Parathyroid adenoma (tissue), 2 donors: ENCODE results near the gene RNASE12.
"Not testable (repeated sequence)": the region's sequence is repeated elsewhere in the genome, so short reads cannot be mapped to it uniquely, and the experiment has no call there.

Experiments used
- H2AFZ ChIP-seq: fragments of 300-600 bp; sonication (generic); one replicate; pipeline ENCODE4 v1.7.0; 2017; ENCODE audit warnings: antibody characterized with exemption, mild to moderate bottlenecking
- H3K27ac ChIP-seq: fragments of 300-600 bp; sonication (generic); one replicate; pipeline ENCODE4 v1.7.0; 2017
- H3K27me3 ChIP-seq: fragments of 300-600 bp; sonication (generic); one replicate; pipeline ENCODE4 v1.7.0; 2017; ENCODE audit warnings: low read length; ENCODE audit not compliant: control insufficient read depth, insufficient read depth
- H3K36me3 ChIP-seq: fragments of 300-600 bp; sonication (generic); one replicate; pipeline ENCODE4 v1.7.0; 2017; ENCODE audit warnings: low read length; ENCODE audit not compliant: control insufficient read depth, insufficient read depth
- H3K4me1 ChIP-seq: fragments of 300-600 bp; sonication (generic); one replicate; pipeline ENCODE4 v1.7.0; 2017; ENCODE audit warnings: control low read depth
- H3K4me2 ChIP-seq: fragments of 300-600 bp; sonication (generic); one replicate; pipeline ENCODE4 v1.7.0; 2017; ENCODE audit warnings: low read length
- H3K4me3 ChIP-seq: fragments of 300-600 bp; sonication (generic); one replicate; pipeline ENCODE4 v1.7.0; 2017; ENCODE audit warnings: low read depth, low read length
- H3K79me2 ChIP-seq: fragments of 300-600 bp; sonication (generic); one replicate; pipeline ENCODE4 v1.7.0; 2017; ENCODE audit warnings: control low read depth
- H3K9ac ChIP-seq: fragments of 300-600 bp; sonication (generic); one replicate; pipeline ENCODE4 v1.7.0; 2017; ENCODE audit warnings: mild to moderate bottlenecking
- H3K9me3 ChIP-seq: fragments of 300-600 bp; sonication (generic); one replicate; pipeline ENCODE4 v1.7.0; 2017; ENCODE audit warnings: low read length; ENCODE audit not compliant: control insufficient read depth
- TF ChIP-seq, protein P1 (sequence below): fragments of 300-600 bp; sonication (generic); IDR thresholded peaks from one replicate; pipeline ENCODE4 v1.7.0; 2017; ENCODE audit warnings: antibody characterized with exemption, mild to moderate bottlenecking
- donor health status: primary hyperparathyroidism.

The RNASE12 gene

DNA sequence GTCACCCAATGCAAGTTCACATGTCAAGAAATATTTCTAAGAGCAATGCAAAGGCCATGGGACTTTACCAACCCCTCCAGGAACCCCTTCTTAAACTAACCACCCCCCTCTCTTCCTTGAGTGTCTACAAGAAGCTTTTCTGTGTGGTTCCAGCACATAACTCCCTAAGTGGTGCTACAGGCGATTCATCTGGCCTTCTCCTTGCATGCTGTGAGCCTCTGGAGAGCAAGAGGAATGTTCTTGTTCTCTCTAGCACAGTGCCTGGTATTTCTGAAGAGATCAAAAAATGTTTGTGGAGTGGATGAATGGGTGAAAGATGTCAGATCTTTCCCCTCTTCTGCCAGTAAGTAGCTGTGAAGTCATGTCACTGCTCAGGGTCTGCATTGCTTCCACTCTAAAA, 5.9 kb upstream of the RNASE12 start:
- Histone ChIP-seq H3K27me3 (no peaks in the 10 kb centered on the region), H2AFZ (no peak overlapping the region), H3K36me3 (no peaks in the 10 kb centered on the region), H3K9me3 (no peaks in the 10 kb centered on the region), H3K79me2 (no peaks in the 10 kb centered on the region), H3K4me3 (no peak overlapping the region), H3K4me1 (no peaks in the 10 kb centered on the region), H3K4me2 (no peak overlapping the region), H3K27ac (no peak overlapping the region), H3K9ac (no peak overlapping the region)
- TF ChIP-seq, protein P1, sequence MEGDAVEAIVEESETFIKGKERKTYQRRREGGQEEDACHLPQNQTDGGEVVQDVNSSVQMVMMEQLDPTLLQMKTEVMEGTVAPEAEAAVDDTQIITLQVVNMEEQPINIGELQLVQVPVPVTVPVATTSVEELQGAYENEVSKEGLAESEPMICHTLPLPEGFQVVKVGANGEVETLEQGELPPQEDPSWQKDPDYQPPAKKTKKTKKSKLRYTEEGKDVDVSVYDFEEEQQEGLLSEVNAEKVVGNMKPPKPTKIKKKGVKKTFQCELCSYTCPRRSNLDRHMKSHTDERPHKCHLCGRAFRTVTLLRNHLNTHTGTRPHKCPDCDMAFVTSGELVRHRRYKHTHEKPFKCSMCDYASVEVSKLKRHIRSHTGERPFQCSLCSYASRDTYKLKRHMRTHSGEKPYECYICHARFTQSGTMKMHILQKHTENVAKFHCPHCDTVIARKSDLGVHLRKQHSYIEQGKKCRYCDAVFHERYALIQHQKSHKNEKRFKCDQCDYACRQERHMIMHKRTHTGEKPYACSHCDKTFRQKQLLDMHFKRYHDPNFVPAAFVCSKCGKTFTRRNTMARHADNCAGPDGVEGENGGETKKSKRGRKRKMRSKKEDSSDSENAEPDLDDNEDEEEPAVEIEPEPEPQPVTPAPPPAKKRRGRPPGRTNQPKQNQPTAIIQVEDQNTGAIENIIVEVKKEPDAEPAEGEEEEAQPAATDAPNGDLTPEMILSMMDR = no peak

DNA sequence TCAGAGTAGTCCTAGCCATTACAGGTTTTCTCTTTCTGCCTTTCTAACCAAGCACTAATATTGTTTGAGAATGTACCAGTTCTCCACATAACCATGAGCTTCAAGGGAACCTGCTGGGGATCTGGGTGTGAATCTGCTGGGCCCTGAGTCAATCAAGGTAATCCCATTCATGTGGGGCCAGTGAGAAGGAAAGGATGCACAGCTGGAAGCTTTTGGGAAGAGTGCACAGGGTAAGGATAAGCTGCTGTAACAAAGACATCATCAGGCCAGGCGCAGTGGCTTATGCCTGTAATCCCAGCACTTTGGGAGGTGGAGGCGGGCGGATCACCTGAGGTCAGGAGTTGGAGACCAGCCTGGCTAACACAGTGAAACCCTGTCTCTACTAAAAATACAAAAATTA, 4.5 kb upstream of the RNASE12 start:
- H3K9ac ChIP-seq, H3K27me3 ChIP-seq, H2AFZ ChIP-seq, H3K9me3 ChIP-seq, H3K4me1 ChIP-seq, H3K79me2 ChIP-seq, H3K36me3 ChIP-seq, H3K4me2 ChIP-seq, H3K27ac ChIP-seq, H3K4me3 ChIP-seq: not testable (repeated sequence)

DNA sequence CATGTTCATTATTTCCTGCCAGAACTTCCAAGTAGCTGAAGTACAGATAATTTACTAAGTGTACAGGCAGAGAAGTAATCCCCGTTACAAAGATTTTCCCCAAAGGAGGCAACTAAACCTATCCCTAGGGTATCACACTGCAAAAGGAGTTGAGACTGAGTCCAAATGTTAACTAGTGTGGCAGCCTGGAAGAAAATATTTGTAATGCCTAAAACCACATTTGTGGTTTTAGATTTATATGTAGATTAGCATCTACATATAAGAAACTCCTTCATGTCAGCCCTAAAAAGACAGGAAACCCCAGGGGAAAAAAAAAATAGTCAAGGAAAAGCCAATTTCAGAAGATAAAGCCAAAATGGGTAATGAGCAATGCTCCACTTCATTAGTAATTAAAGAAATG, 1.4 kb upstream of the RNASE12 start:
- H3K27me3 ChIP-seq = no peaks in the 10 kb centered on the region
- no peaks in the 10 kb centered on the region for H3K36me3 ChIP-seq
- no peak overlapping the region for H3K9ac ChIP-seq
- H3K4me3 ChIP-seq = no peak overlapping the region
- H3K79me2 ChIP-seq = no peaks in the 10 kb centered on the region
- no peaks in the 10 kb centered on the region for H3K9me3 ChIP-seq
- TF ChIP-seq, protein P1 = no peak
- H3K27ac ChIP-seq = no peak overlapping the region
- no peak overlapping the region for H2AFZ ChIP-seq
- H3K4me2 ChIP-seq = no peak overlapping the region
- no peaks in the 10 kb centered on the region for H3K4me1 ChIP-seq

DNA sequence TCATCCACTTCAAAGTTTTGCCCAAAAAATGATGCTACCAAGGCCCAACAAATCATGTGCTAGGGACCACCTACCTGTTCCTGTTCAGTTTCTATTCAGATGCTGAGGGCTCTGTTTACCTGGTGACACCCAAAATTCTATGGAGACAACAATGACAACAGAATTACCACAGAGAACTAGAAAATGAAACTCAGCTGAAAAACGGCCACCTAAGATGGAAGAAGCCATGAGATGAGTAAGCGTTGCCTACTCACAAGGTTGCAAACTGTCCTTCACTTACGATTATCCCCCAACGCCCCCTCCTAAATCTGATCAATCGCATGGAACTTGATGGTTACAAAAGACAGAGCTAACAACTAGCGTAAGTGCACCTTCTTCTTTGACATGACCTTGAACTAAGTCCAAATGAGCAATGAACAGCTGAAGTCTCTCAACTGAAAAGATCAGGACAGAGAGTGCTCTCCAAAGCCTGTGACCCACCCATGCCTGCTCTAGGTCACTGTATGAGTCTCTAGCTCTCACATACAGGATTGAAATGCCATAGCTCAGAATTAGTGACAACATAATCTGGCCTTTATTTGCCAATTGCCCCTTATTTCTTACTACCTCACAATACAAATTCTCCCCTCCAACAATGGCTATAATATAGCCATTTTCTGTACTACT, 3.6 kb downstream of the RNASE12 start, which contains the start of gene RNASE11:
RNASE11 (minus strand) TSS at position 513 of the 666 bp plus-strand sequence.
- Histone ChIP-seq H3K9ac (no peak within 1 kb of the TSS), H3K4me1 (no peaks in the 10 kb centered on the region)
- TF ChIP-seq, protein P1 = no peak

DNA sequence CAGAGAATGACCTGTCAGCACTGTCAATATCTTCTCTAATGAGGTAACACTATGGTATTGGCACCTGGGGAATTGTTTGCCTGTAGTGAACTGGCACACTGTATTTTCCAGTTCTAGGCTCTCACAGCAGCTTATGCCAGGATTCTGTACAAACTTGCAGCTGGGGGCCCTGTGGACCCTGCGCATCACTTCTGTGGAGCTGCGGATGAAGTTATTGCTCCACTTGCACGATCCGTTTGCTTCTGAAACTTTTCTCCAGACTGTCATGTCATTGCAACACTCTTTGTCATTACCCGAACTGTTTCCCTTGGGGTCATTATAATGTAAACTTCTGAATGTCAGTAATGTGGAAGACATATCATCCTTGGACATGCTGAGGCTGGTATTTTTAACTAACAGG, 7.3 kb downstream of the RNASE12 start:
- H3K4me2 ChIP-seq = no peak overlapping the region
- H3K9ac ChIP-seq = no peak overlapping the region
- no peaks in the 10 kb centered on the region for H3K36me3 ChIP-seq
- TF ChIP-seq, protein P1 = no peak
- H3K4me1 ChIP-seq = no peaks in the 10 kb centered on the region
- H3K4me3 ChIP-seq = no peak overlapping the region
- no peaks in the 10 kb centered on the region for H3K79me2 ChIP-seq
- no peak overlapping the region for H3K27ac ChIP-seq
- no peaks in the 10 kb centered on the region for H3K9me3 ChIP-seq
- H2AFZ ChIP-seq = no peak overlapping the region
- H3K27me3 ChIP-seq = no peaks in the 10 kb centered on the region

More for the DNA sequence above, 3.6 kb downstream of the RNASE12 start, which contains the start of gene RNASE11:
- Histone ChIP-seq H3K36me3 (no peaks in the 10 kb centered on the region), H3K79me2 (no peaks in the 10 kb centered on the region), H3K9me3 (no peaks in the 10 kb centered on the region), H3K27me3 (no peaks in the 10 kb centered on the region), H3K4me2 (no peak within 1 kb of the TSS), H2AFZ (no peak within 1 kb of the TSS), H3K4me3 (no peak within 1 kb of the TSS), H3K27ac (no peak within 1 kb of the TSS)
